GM23248 (cell line): ENCODE measurements around the gene PGGHG. TPM values are rescaled to one million over a fixed set of nuclear protein-coding genes. Genes with fewer than 3 reads are reported as not detected.

Source experiments
- DNase-seq: peaks from one replicate; pipeline ENCODE4 v3.0.0-alpha.2; 2015
- H2AFZ ChIP-seq: fragments of 200-600 bp; sonication (generic); 2 replicates; pipeline ENCODE4 v1.6.1; 2016; ENCODE audit warnings: antibody characterized with exemption
- H3F3A ChIP-seq: fragments of 200-600 bp; sonication (generic); 2 replicates; pipeline ENCODE4 v1.6.1; 2016; ENCODE audit warnings: mild to moderate bottlenecking, antibody characterized with exemption, mixed run types; ENCODE audit not compliant: insufficient read depth
- H3K27ac ChIP-seq: fragments of 200-600 bp; sonication (generic); 2 replicates; pipeline ENCODE4 v1.5.1; 2016; ENCODE audit warnings: mild to moderate bottlenecking
- H3K27me3 ChIP-seq: fragments of 200-600 bp; sonication (generic); replicated peaks from 2 replicates; pipeline ENCODE4 v1.6.1; 2016; ENCODE audit warnings: mild to moderate bottlenecking; ENCODE audit not compliant: insufficient read depth
- H3K36me3 ChIP-seq: fragments of 200-600 bp; sonication (generic); 2 replicates; pipeline ENCODE4 v1.6.1; 2016; ENCODE audit warnings: low read depth, mild to moderate bottlenecking
- H3K4me1 ChIP-seq: fragments of 200-600 bp; sonication (generic); 2 replicates; pipeline ENCODE4 v1.6.1; 2016; ENCODE audit warnings: mild to moderate bottlenecking; ENCODE audit not compliant: insufficient read depth
- H3K4me2 ChIP-seq: fragments of 200-600 bp; sonication (generic); one replicate; pipeline ENCODE4 v1.6.1; 2016; ENCODE audit warnings: mild to moderate bottlenecking; ENCODE audit not compliant: unreplicated experiment
- H3K4me3 ChIP-seq: fragments of 200-600 bp; sonication (generic); 2 replicates; pipeline ENCODE4 v1.5.1; 2016; ENCODE audit warnings: mild to moderate bottlenecking
- H3K79me2 ChIP-seq: fragments of 200-600 bp; sonication (generic); 2 replicates; pipeline ENCODE4 v1.6.1; 2016; ENCODE audit warnings: mild to moderate bottlenecking; ENCODE audit not compliant: insufficient read depth
- H3K9ac ChIP-seq: fragments of 200-600 bp; sonication (generic); 2 replicates; pipeline ENCODE4 v1.6.1; 2016; ENCODE audit warnings: mild to moderate bottlenecking
- H3K9me2 ChIP-seq: fragments of 200-600 bp; sonication (generic); 2 replicates; pipeline ENCODE4 v1.6.1; 2016; ENCODE audit warnings: mixed run types, mild to moderate bottlenecking, moderate library complexity; ENCODE audit not compliant: insufficient read depth
- H3K9me3 ChIP-seq: fragments of 200-600 bp; sonication (generic); one replicate; pipeline ENCODE4 v1.6.1; 2017; ENCODE audit warnings: low read depth
- H4K20me1 ChIP-seq: fragments of 200-600 bp; sonication (generic); 2 replicates; pipeline ENCODE4 v1.6.0; 2016; ENCODE audit not compliant: insufficient read depth
- EZH2 ChIP-seq: fragments of 200-600 bp; sonication (generic); IDR thresholded peaks from 2 replicates; pipeline ENCODE4 v1.6.1; 2018; ENCODE audit warnings: antibody characterized with exemption, mild to moderate bottlenecking; ENCODE audit not compliant: insufficient read depth, poor library complexity, severe bottlenecking
- EZH2phosphoT487 ChIP-seq: fragments of 200-600 bp; sonication (generic); IDR thresholded peaks from 2 replicates; pipeline ENCODE4 v1.6.1; 2018; ENCODE audit warnings: antibody characterized with exemption, moderate library complexity, mild to moderate bottlenecking, low read depth; ENCODE audit not compliant: insufficient read depth
- WGBS, 2 experiments: methylation state at CpG; one replicate each; pipeline ENCODE4 v1.1.6; 2015 to 2017; ENCODE audit warnings: low lambda C conversion rate in 2 of 2, low coverage in 1 of 2; ENCODE audit errors: missing lambda C conversion rate in 2 of 2; 5-methylcytosine and 5-hydroxymethylcytosine counted together
- in situ Hi-C: fragments of 300-500 bp; cut with MboI; formaldehyde crosslinking; loops from 2 replicates; pipeline ENCODE4 v1.15.0; 2020
- polyA plus RNA-seq: library from polyadenylated mRNA; unstranded; fragments of >200 nt; fragmentation: Nextera tagmentation; extraction: Ambion mirVana; gene quantifications from 2 replicates; pipeline ENCODE4 v1.2.1, GENCODE V29; 2016
- total RNA-seq: library from RNA; depleted of rRNA; stranded (reverse); fragments of >200 nt; shearing (Covaris generic); gene quantifications from 2 replicates; pipeline ENCODE4 v1.2.3, GENCODE V29; 2014

PGGHG gene
- total and polyA plus RNA-seq, 2 experiments from 2014 or later = 4.6 to 14.2 TPM

- H3K9me3 ChIP-seq = no peaks in the 10 kb centered on the region
- no peak for TF ChIP-seq EZH2
- no peak for TF ChIP-seq EZH2phosphoT487
- H3K4me2 ChIP-seq = no peak overlapping the region
- H3K36me3 ChIP-seq = no peaks in the 10 kb centered on the region
- in situ Hi-C loops = no loop called here
- no peak for DNase-seq
- no peak overlapping the region for H3K4me3 ChIP-seq
- no peaks in the 10 kb centered on the region for H4K20me1 ChIP-seq
- no peaks in the 10 kb centered on the region for H3K79me2 ChIP-seq
- no peak overlapping the region for H3K27ac ChIP-seq
- H3K4me1 ChIP-seq = no peaks in the 10 kb centered on the region
- H2AFZ ChIP-seq = no peak overlapping the region
- no peaks in the 10 kb centered on the region for H3F3A ChIP-seq
- no peaks in the 10 kb centered on the region for H3K27me3 ChIP-seq
- no peaks in the 10 kb centered on the region for H3K9me2 ChIP-seq
- WGBS, 2 experiments = 72 to 73% methylated on average over 13 to 14 of the region's 15 CpGs
- H3K9ac ChIP-seq = no peak overlapping the region
These were observed 9.6 kb downstream of the PGGHG start for GRCh38 chr11:298406-299065.

- no peaks in the 10 kb centered on the region for H4K20me1 ChIP-seq
- H3K27ac ChIP-seq = no peak within 1 kb of the TSS
- no peaks in the 10 kb centered on the region for H3K79me2 ChIP-seq
- H3K4me1 ChIP-seq = no peaks in the 10 kb centered on the region
- H3F3A ChIP-seq = no peaks in the 10 kb centered on the region
- no peak within 1 kb of the TSS for H3K4me3 ChIP-seq
- H3K36me3 ChIP-seq = no peaks in the 10 kb centered on the region
- H3K9ac ChIP-seq = no peak within 1 kb of the TSS
- no peak within 1 kb of the TSS for H3K4me2 ChIP-seq
- DNase-seq = no peak
- TF ChIP-seq EZH2 = no peak
- no peak within 1 kb of the TSS for H2AFZ ChIP-seq
- 53 to 55% methylated on average over 21 to 32 of the region's 40 CpGs for WGBS, 2 experiments
- H3K9me3 ChIP-seq = no peaks in the 10 kb centered on the region
- H3K9me2 ChIP-seq = no peaks in the 10 kb centered on the region
- in situ Hi-C loops = no loop called here
- H3K27me3 ChIP-seq = no peaks in the 10 kb centered on the region
These were observed 10.4 kb downstream of the PGGHG start, which contains the start of gene IFITM5 for GRCh38 chr11:299081-299891. IFITM5 (minus strand) TSS chr11:299526; CDS start chr11:299490, 36 bp downstream.

GRCh38 chr11:299951-300735 lies 11.2 kb downstream of the PGGHG start:
- H3F3A ChIP-seq = 0 out of 2 replicates have a peak, but pooled peaks cover under 1% of the 10 kb centered on the region
- no peak overlapping the region for H2AFZ ChIP-seq
- H3K9ac ChIP-seq = no peak overlapping the region
- no peaks in the 10 kb centered on the region for H3K79me2 ChIP-seq
- H3K9me2 ChIP-seq = no peaks in the 10 kb centered on the region
- no peaks in the 10 kb centered on the region for H3K36me3 ChIP-seq
- no peaks in the 10 kb centered on the region for H4K20me1 ChIP-seq
- no peak overlapping the region for H3K4me3 ChIP-seq
- H3K27me3 ChIP-seq = no peaks in the 10 kb centered on the region
- H3K27ac ChIP-seq = no peak overlapping the region
- peak; percentile 42 for DNase-seq
- no peaks in the 10 kb centered on the region for H3K4me1 ChIP-seq
- in situ Hi-C loops = no loop called here
- no peaks in the 10 kb centered on the region for H3K9me3 ChIP-seq
- WGBS, 2 experiments = 14 to 19% methylated on average over 19 to 20 of the region's 20 CpGs
- no peak overlapping the region for H3K4me2 ChIP-seq
- no peak for TF ChIP-seq EZH2phosphoT487
- TF ChIP-seq EZH2 = no peak

GRCh38 chr11:303363-303762 lies 14.4 kb downstream of the PGGHG start:
- H3K27me3 ChIP-seq = no peaks in the 10 kb centered on the region
- in situ Hi-C loops = no loop called here
- no peaks in the 10 kb centered on the region for H4K20me1 ChIP-seq
- no peaks in the 10 kb centered on the region for H3K9me3 ChIP-seq
- 0 out of 2 replicates have a peak, but pooled peaks cover 4% of the 10 kb centered on the region for H3F3A ChIP-seq
- no peak overlapping the region for H2AFZ ChIP-seq
- 80 to 84% methylated on average over 11 to 12 of the region's 12 CpGs for WGBS, 2 experiments
- H3K36me3 ChIP-seq = no peaks in the 10 kb centered on the region
- TF ChIP-seq EZH2 = no peak
- no peak for TF ChIP-seq EZH2phosphoT487
- H3K4me1 ChIP-seq = no peaks in the 10 kb centered on the region
- H3K27ac ChIP-seq = no peak overlapping the region
- no peak for DNase-seq
- no peak overlapping the region for H3K9ac ChIP-seq
- no peak overlapping the region for H3K4me2 ChIP-seq
- no peak overlapping the region for H3K4me3 ChIP-seq
- no peaks in the 10 kb centered on the region for H3K9me2 ChIP-seq
- H3K79me2 ChIP-seq = 0 out of 2 replicates have a peak, but pooled peaks cover 1% of the 10 kb centered on the region
